Activated naive CD8-positive, alpha-beta T cell treated with anti-CD3 and anti-CD28 coated beads, Interleukin-2, amount 50 U/mL, for 16 hours (primary cell): ENCODE results near the gene CATSPERB.
A peak's percentile ranks its signal among the peaks of the same experiment; 100 is the strongest.
"Not testable (repeated sequence)": the region's sequence is repeated elsewhere in the genome, so short reads cannot be mapped to it uniquely, and the experiment has no call there.

ENCODE experiments used
- DNase-seq: peaks from one replicate; pipeline ENCODE4 v3.0.0-alpha.2; 2020; ENCODE audit warnings: low read depth, low spot score

The CATSPERB gene

GRCh38 chr14:91577632-91578233 is 154.2 kb downstream of the CATSPERB start:
- no peak for DNase-seq

- no peak for DNase-seq
Measured at GRCh38 chr14:91575469-91576208, 156.2 kb downstream of the CATSPERB start.

- peak; percentile 77 for DNase-seq
Measured at GRCh38 chr14:91573894-91574837, 157.7 kb downstream of the CATSPERB start.

GRCh38 chr14:91573528-91573893 is 158.4 kb downstream of the CATSPERB start:
- DNase-seq: no peak

- no peak for DNase-seq
Measured at GRCh38 chr14:91570021-91570420, 161.9 kb downstream of the CATSPERB start.

- no peak for DNase-seq
Measured at GRCh38 chr14:91569301-91569700, 162.6 kb downstream of the CATSPERB start.

GRCh38 chr14:91568626-91569025 is 163.3 kb downstream of the CATSPERB start:
- no peak for DNase-seq

GRCh38 chr14:91567827-91568226 is 164.1 kb downstream of the CATSPERB start:
- not testable (repeated sequence) for DNase-seq

GRCh38 chr14:91555531-91555930 is 176.4 kb downstream of the CATSPERB start:
- no peak for DNase-seq

- DNase-seq: no peak
Measured at GRCh38 chr14:91554535-91555332, 177.2 kb downstream of the CATSPERB start.

- DNase-seq: no peak
Measured at GRCh38 chr14:91548108-91548507, 183.8 kb downstream of the CATSPERB start.

GRCh38 chr14:91545946-91546716 is 185.8 kb downstream of the CATSPERB start:
- DNase-seq: no peak

- DNase-seq: no peak
Measured at GRCh38 chr14:91545204-91545603, 186.7 kb downstream of the CATSPERB start.

GRCh38 chr14:91536327-91536726 is 195.6 kb downstream of the CATSPERB start:
- no peak for DNase-seq

GRCh38 chr14:91534059-91534458 is 197.8 kb downstream of the CATSPERB start:
- not testable (repeated sequence) for DNase-seq

GRCh38 chr14:91533623-91534022 is 198.3 kb downstream of the CATSPERB start:
- no peak for DNase-seq
